GM12878 (cell line): ENCODE measurements around the gene DDX31. TPM values are rescaled to one million over a fixed set of nuclear protein-coding genes. Genes with fewer than 3 reads are reported as not detected.

ENCODE experiments used
- ATAC-seq: fragments of 200-7000 bp; cut with Tn5 transposase; 3 replicates; pipeline ENCODE4 v1.9.1; 2020; ENCODE audit warnings: mild to moderate bottlenecking, moderate library complexity
- BruUV-seq: library from RNA; stranded (reverse); fragments of 400-500 nt; replicated peaks from 2 replicates; lab custom pipeline; 2021; lab: Mats Ljungman, UMichigan
- CTCF ChIA-PET: fragments of 300-600 bp; sonication (Branson Sonifier 250); formaldehyde crosslinking; extraction: SDS; loops from one replicate; lab custom pipeline; 2021; ENCODE audit warnings: inconsistent platforms; lab: Yijun Ruan, JAX
- POLR2A ChIA-PET: fragments of 350-600 bp; formaldehyde crosslinking; extraction: SDS; loops from one replicate; lab custom pipeline; 2021; ENCODE audit warnings: inconsistent platforms; lab: Charles Lee
- RAD21 ChIA-PET: fragments of 300-600 bp; sonication (Branson Sonifier 250); formaldehyde crosslinking; loops from one replicate; lab custom pipeline; 2023; ENCODE audit warnings: antibody characterized with exemption; ENCODE audit not compliant: unreplicated experiment; lab: Charles Lee
- SMC1A ChIA-PET: fragments of 300-600 bp; sonication (Branson Sonifier 250); formaldehyde crosslinking; loops from one replicate; lab custom pipeline; 2023; ENCODE audit not compliant: unreplicated experiment, uncharacterized antibody; lab: Charles Lee
- DNase-seq: peaks from one replicate; pipeline ENCODE4 v3.0.0-alpha.2; 2011; ENCODE audit warnings: low read depth, low spot score
- FAIRE-seq: peaks from 3 replicates; lab custom pipeline; 2011; peaks lifted over from hg19 to GRCh38; lab: Jason Lieb, UNC
- H2AFZ ChIP-seq: 2 replicates; pipeline ENCODE4 v1.6.0; 2011; ENCODE audit warnings: low read depth, low read length, control low read depth; ENCODE audit not compliant: control insufficient read depth
- H3K27ac ChIP-seq: 2 replicates; pipeline ENCODE4 v1.5.1; 2011; ENCODE audit warnings: control low read depth; ENCODE audit not compliant: control insufficient read depth, insufficient read depth
- H3K27me3 ChIP-seq, 2 experiments: replicated peaks in 1 of 2; 2 replicates each; pipeline versions ENCODE4 v1.6.0 to v1.6.1; 2011; ENCODE audit warnings: low read length in 1 of 2; ENCODE audit not compliant: control insufficient read depth in 2 of 2, insufficient read depth in 2 of 2
- H3K36me3 ChIP-seq, 2 experiments: 2 replicates each; pipeline ENCODE4 v1.5.1; 2011; ENCODE audit warnings: low read length in 1 of 2; ENCODE audit not compliant: control insufficient read depth in 2 of 2, insufficient read depth in 2 of 2
- H3K4me1 ChIP-seq: 2 replicates; pipeline ENCODE4 v1.6.1; 2011; ENCODE audit warnings: mild to moderate bottlenecking, low read length, moderate library complexity, mixed read lengths; ENCODE audit not compliant: control insufficient read depth, insufficient read depth
- H3K4me2 ChIP-seq: 2 replicates; pipeline ENCODE4 v1.6.0; 2011; ENCODE audit warnings: control low read depth; ENCODE audit not compliant: control insufficient read depth, insufficient read depth
- H3K4me3 ChIP-seq: fragments of 200-600 bp; sonication (generic); 2 replicates; pipeline ENCODE4 v1.5.1; 2016
- H3K79me2 ChIP-seq: 2 replicates; pipeline ENCODE4 v1.6.0; 2011; ENCODE audit warnings: low read length; ENCODE audit not compliant: control insufficient read depth, insufficient read depth
- H3K9ac ChIP-seq: 2 replicates; pipeline ENCODE4 v1.8.0; 2011; ENCODE audit warnings: low read length, control low read depth, mixed read lengths; ENCODE audit not compliant: control insufficient read depth, insufficient read depth
- H3K9me3 ChIP-seq: replicated peaks from 3 replicates; pipeline ENCODE4 v1.5.1; 2011; ENCODE audit warnings: mild to moderate bottlenecking, low read length; ENCODE audit not compliant: control insufficient read depth, insufficient read depth
- H4K20me1 ChIP-seq: 2 replicates; pipeline ENCODE4 v1.6.0; 2011; ENCODE audit not compliant: control insufficient read depth, insufficient read depth
- BHLHE40 ChIP-seq, 2 experiments: fragments of 450-650 bp in 1 of 2; IDR thresholded peaks; 2 replicates each; pipeline ENCODE4 v1.6.1; 2011 to 2017; ENCODE audit warnings: low read depth in 2 of 2, borderline replicate concordance in 1 of 2, improper control_type of control experiment in 1 of 2, low read length in 1 of 2, mild to moderate bottlenecking in 1 of 2
- EGR1 ChIP-seq, 2 experiments: IDR thresholded peaks; 1 replicate in 1 of 2; 2 replicates in 1 of 2; pipeline ENCODE4 v1.6.1; 2011 to 2012; ENCODE audit warnings: low read depth in 2 of 2, low read length in 2 of 2, borderline replicate concordance in 1 of 2, mild to moderate bottlenecking in 1 of 2, moderate library complexity in 1 of 2
- EP300 ChIP-seq, 2 experiments: fragments of 150-350 bp in 1 of 2; IDR thresholded peaks; 2 replicates each; pipeline ENCODE4 v1.6.1; 2011 to 2012; ENCODE audit warnings: low read depth in 2 of 2, low read length in 2 of 2, borderline replicate concordance in 1 of 2, improper control_type of control experiment in 1 of 2, inconsistent platforms in 1 of 2; ENCODE audit not compliant: control insufficient read depth in 1 of 2
- FOXK2 ChIP-seq: fragments of 450-650 bp; IDR thresholded peaks from 2 replicates; pipeline ENCODE4 v1.6.1; 2017; ENCODE audit warnings: mild to moderate bottlenecking, moderate library complexity
- KLF5 ChIP-seq: fragments of 450-650 bp; IDR thresholded peaks from 2 replicates; pipeline ENCODE4 v1.6.1; 2014; ENCODE audit warnings: mild to moderate bottlenecking; ENCODE audit not compliant: partially characterized antibody
- LARP7 ChIP-seq: fragments of 450-650 bp; IDR thresholded peaks from 2 replicates; pipeline ENCODE4 v1.6.1; 2017; ENCODE audit warnings: mild to moderate bottlenecking
- MEF2A ChIP-seq: IDR thresholded peaks from 2 replicates; pipeline ENCODE4 v1.6.1; 2011; ENCODE audit warnings: low read depth, mild to moderate bottlenecking, low read length, moderate library complexity; ENCODE audit not compliant: insufficient read depth
- NFYA ChIP-seq: IDR thresholded peaks from 2 replicates; pipeline ENCODE4 v1.6.1; 2011; ENCODE audit warnings: low read depth, mild to moderate bottlenecking, low read length, improper control_type of control experiment, borderline replicate concordance
- NRF1 ChIP-seq: conservative IDR thresholded peaks from 2 replicates; pipeline ENCODE4 v1.6.1; 2011; ENCODE audit warnings: mild to moderate bottlenecking, low read depth, low read length, improper control_type of control experiment
- PAX8 ChIP-seq: fragments of 450-650 bp; IDR thresholded peaks from 2 replicates; pipeline ENCODE4 v1.6.1; 2017; ENCODE audit warnings: mild to moderate bottlenecking, moderate library complexity
- TARDBP ChIP-seq: IDR thresholded peaks from 2 replicates; pipeline ENCODE4 v1.6.1; 2016; ENCODE audit warnings: borderline replicate concordance
- WRNIP1 ChIP-seq: IDR thresholded peaks from 2 replicates; pipeline ENCODE4 v1.6.1; 2011; ENCODE audit warnings: low read depth, low read length, improper control_type of control experiment, borderline replicate concordance
- ZBTB11 ChIP-seq: fragments of 450-650 bp; formaldehyde crosslinking; IDR thresholded peaks from 2 replicates; pipeline ENCODE4 v1.5.0; 2022; ENCODE audit warnings: mild to moderate bottlenecking, missing genetic modification characterization
- WGBS: methylation state at CpG from one replicate; pipeline ENCODE4 v1.1.6; 2016; ENCODE audit warnings: low lambda C conversion rate; ENCODE audit not compliant: insufficient replicate concordance, insufficient coverage; ENCODE audit errors: missing lambda C conversion rate; 5-methylcytosine and 5-hydroxymethylcytosine counted together
- in situ Hi-C: fragments of 300-500 bp; cut with MboI; formaldehyde crosslinking; loops from 9 replicates; pipeline ENCODE4 v1.14.3; 2018; ENCODE audit warnings: mixed read lengths
- intact Hi-C: fragments of 100-400 bp; cut with micrococcal nuclease; formaldehyde crosslinking; loops from one replicate; pipeline ENCODE4 v1.14.2; 2022; ENCODE audit not compliant: unreplicated experiment
- polyA plus RNA-seq, 11 experiments: library from polyadenylated mRNA; depleted of rRNA in 4 of 11; unstranded in 6 of 11; stranded (reverse) in 5 of 11; fragments of >200 nt; fragmentation: Nextera tagmentation in 4 of 11; fragmentation: Illumina TruSeq in 1 of 11; extraction: Ambion mirVana in 4 of 11; extraction: Trizol in 1 of 11; gene quantifications; 1 replicate in 1 of 11; 2 replicates in 10 of 11; pipeline versions ENCODE4 v1.2.1 to v1.2.3, GENCODE V29; 2011 to 2016; ENCODE audit warnings: inconsistent platforms in 2 of 11, missing spikeins in 2 of 11, low read depth in 1 of 11
- total RNA-seq, 4 experiments: library from RNA; depleted of rRNA in 3 of 4; stranded (reverse); fragments of >200 nt in 3 of 4; fragmentation: Illumina TruSeq in 1 of 4; extraction: Trizol in 1 of 4; gene quantifications; 2 replicates each; pipeline versions ENCODE4 v1.2.1 to v1.2.3, GENCODE V29; 2013 to 2021
- TF ChIP-seq, protein P1 (sequence below): fragments of 450-650 bp; IDR thresholded peaks from 2 replicates; pipeline ENCODE4 v1.6.1; 2016; ENCODE audit warnings: mild to moderate bottlenecking
- TF ChIP-seq, protein P2 (sequence below): IDR thresholded peaks from 2 replicates; pipeline ENCODE4 v1.6.1; 2011; ENCODE audit warnings: low read depth, low read length, improper control_type of control experiment, borderline replicate concordance
- TF ChIP-seq, protein P3 (sequence below): fragments of 450-650 bp; IDR thresholded peaks from 2 replicates; pipeline ENCODE4 v1.6.1; 2017; ENCODE audit warnings: mild to moderate bottlenecking, low read depth, inconsistent platforms; ENCODE audit not compliant: poor library complexity, severe bottlenecking

Gene DDX31
- total and polyA plus RNA-seq, 10 of the 15 experiments (the other 5 are each of a cell fraction or from before 2014, with no cell fraction given) = 12.1 to 30.8 (median 20.8) TPM

GRCh38 chr9:132555528-132555927 lies 114.3 kb downstream of the DDX31 start (continued):
- TF ChIP-seq ZBTB11 (CRISPR knock-in tag) (no peak), EP300 (IDR thresholded peaks at IDR 0.05; ENCODE audit: borderline replicate concordance in 1 of 2, control insufficient read depth in 1 of 2, low read depth in 2 of 2, low read length in 2 of 2) (no peak), TARDBP (no peak), KLF5 (no peak)
- TF ChIP-seq, protein P1, sequence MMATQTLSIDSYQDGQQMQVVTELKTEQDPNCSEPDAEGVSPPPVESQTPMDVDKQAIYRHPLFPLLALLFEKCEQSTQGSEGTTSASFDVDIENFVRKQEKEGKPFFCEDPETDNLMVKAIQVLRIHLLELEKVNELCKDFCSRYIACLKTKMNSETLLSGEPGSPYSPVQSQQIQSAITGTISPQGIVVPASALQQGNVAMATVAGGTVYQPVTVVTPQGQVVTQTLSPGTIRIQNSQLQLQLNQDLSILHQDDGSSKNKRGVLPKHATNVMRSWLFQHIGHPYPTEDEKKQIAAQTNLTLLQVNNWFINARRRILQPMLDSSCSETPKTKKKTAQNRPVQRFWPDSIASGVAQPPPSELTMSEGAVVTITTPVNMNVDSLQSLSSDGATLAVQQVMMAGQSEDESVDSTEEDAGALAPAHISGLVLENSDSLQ = no peak
- TF ChIP-seq, protein P2, sequence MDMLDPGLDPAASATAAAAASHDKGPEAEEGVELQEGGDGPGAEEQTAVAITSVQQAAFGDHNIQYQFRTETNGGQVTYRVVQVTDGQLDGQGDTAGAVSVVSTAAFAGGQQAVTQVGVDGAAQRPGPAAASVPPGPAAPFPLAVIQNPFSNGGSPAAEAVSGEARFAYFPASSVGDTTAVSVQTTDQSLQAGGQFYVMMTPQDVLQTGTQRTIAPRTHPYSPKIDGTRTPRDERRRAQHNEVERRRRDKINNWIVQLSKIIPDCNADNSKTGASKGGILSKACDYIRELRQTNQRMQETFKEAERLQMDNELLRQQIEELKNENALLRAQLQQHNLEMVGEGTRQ = no peak
- TF ChIP-seq, all 136 proteins: peak for 0

GRCh38 chr9:132554755-132555154 lies 115.0 kb downstream of the DDX31 start:
- no TSS peak for BruUV-seq
- ChIA-PET POLR2A (no interaction called here), RAD21 (no interaction called here), CTCF (no interaction called here), SMC1A (no interaction called here)
- Histone ChIP-seq H3K4me3 (no peak overlapping the region), H2AFZ (no peak overlapping the region), H3K27ac (no peak overlapping the region), H3K9me3 (no peaks in the 10 kb centered on the region), H3K9ac (no peak overlapping the region), H3K27me3 (no peaks in the 10 kb centered on the region; a peak in 1 of 4 replicates), H3K4me2 (no peak overlapping the region), H3K79me2 (no peaks in the 10 kb centered on the region), H3K36me3 (no peaks in the 10 kb centered on the region), H3K4me1 (no peaks in the 10 kb centered on the region), H4K20me1 (no peaks in the 10 kb centered on the region)
- WGBS = 46% methylated on average over 2 of the region's 2 CpGs
- intact Hi-C loops = no loop called here
- no peak for FAIRE-seq
- DNase-seq = no peak
- in situ Hi-C loops = no loop called here
- ATAC-seq = no peak
- TF ChIP-seq EGR1 (IDR thresholded peaks at IDR 0.05; ENCODE audit: borderline replicate concordance in 1 of 2, low read depth in 2 of 2, low read length in 2 of 2) = no peak
- no peak for TF ChIP-seq FOXK2
- no peak for TF ChIP-seq NFYA
- TF ChIP-seq WRNIP1 = no peak
- no peak for TF ChIP-seq LARP7
- TF ChIP-seq NRF1 = no peak
- TF ChIP-seq, protein P3, sequence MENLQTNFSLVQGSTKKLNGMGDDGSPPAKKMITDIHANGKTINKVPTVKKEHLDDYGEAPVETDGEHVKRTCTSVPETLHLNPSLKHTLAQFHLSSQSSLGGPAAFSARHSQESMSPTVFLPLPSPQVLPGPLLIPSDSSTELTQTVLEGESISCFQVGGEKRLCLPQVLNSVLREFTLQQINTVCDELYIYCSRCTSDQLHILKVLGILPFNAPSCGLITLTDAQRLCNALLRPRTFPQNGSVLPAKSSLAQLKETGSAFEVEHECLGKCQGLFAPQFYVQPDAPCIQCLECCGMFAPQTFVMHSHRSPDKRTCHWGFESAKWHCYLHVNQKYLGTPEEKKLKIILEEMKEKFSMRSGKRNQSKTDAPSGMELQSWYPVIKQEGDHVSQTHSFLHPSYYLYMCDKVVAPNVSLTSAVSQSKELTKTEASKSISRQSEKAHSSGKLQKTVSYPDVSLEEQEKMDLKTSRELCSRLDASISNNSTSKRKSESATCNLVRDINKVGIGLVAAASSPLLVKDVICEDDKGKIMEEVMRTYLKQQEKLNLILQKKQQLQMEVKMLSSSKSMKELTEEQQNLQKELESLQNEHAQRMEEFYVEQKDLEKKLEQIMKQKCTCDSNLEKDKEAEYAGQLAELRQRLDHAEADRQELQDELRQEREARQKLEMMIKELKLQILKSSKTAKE = no peak
- no peak for TF ChIP-seq BHLHE40 (IDR thresholded peaks at IDR 0.05; ENCODE audit: borderline replicate concordance in 1 of 2, low read depth in 2 of 2, low read length in 1 of 2)
- no peak for TF ChIP-seq MEF2A
- no peak for TF ChIP-seq PAX8
